GM21447 (cell line): ENCODE measurements around the gene GCNT2.
"Not testable (repeated sequence)": the region's sequence is repeated elsewhere in the genome, so short reads cannot be mapped to it uniquely, and the experiment has no call there.

Experiments used
- ATAC-seq: cut with Tn5 transposase; IDR thresholded peaks from one replicate; pipeline ENCODE4 v1.9.1; 2021; ENCODE audit not compliant: unreplicated experiment

GCNT2 gene

GRCh38 chr6:10521104-10521808, at the start of gene GCNT2:
Gene GCNT2, plus strand, starts transcription at chr6:10521351. Its CDS starts 7,561 bp downstream, at chr6:10528912.
- peak; percentile 60 for ATAC-seq

- ATAC-seq, result no peak
Measured at GRCh38 chr6:10472634-10473033, 48.5 kb upstream of the GCNT2 start.

GRCh38 chr6:10478187-10479040, 42.7 kb upstream of the GCNT2 start:
- ATAC-seq, result no peak

- no peak for ATAC-seq
Measured at GRCh38 chr6:10479939-10480700, 41.0 kb upstream of the GCNT2 start.

- ATAC-seq, result no peak
Measured at GRCh38 chr6:10481101-10481500, 40.0 kb upstream of the GCNT2 start.

- no peak for ATAC-seq
Measured at GRCh38 chr6:10482636-10483257, 38.4 kb upstream of the GCNT2 start.

- ATAC-seq, result no peak
Measured at GRCh38 chr6:10484912-10485311, 36.2 kb upstream of the GCNT2 start.

- no peak for ATAC-seq
Measured at GRCh38 chr6:10485406-10485805, 35.7 kb upstream of the GCNT2 start.

- ATAC-seq, result no peak
Measured at GRCh38 chr6:10486215-10486614, 34.9 kb upstream of the GCNT2 start.

- not testable (repeated sequence) for ATAC-seq
Measured at GRCh38 chr6:10486944-10487588, 34.1 kb upstream of the GCNT2 start.

GRCh38 chr6:10487668-10488327, 33.4 kb upstream of the GCNT2 start:
- no peak for ATAC-seq

- no peak for ATAC-seq
Measured at GRCh38 chr6:10491463-10491862, 29.7 kb upstream of the GCNT2 start.

- ATAC-seq, result not testable (repeated sequence)
Measured at GRCh38 chr6:10491905-10492304, 29.2 kb upstream of the GCNT2 start.

GRCh38 chr6:10495029-10495428, 26.1 kb upstream of the GCNT2 start:
- no peak for ATAC-seq

- ATAC-seq, result no peak
Measured at GRCh38 chr6:10505529-10505928, 15.6 kb upstream of the GCNT2 start.

GRCh38 chr6:10507298-10507697, 13.9 kb upstream of the GCNT2 start:
- no peak for ATAC-seq

GRCh38 chr6:10507715-10508114, 13.4 kb upstream of the GCNT2 start:
- ATAC-seq, result no peak

- peak; percentile 98 for ATAC-seq
Measured at GRCh38 chr6:10510592-10511367, 10.4 kb upstream of the GCNT2 start.

GRCh38 chr6:10511477-10511876, 9.7 kb upstream of the GCNT2 start:
- no peak for ATAC-seq
